NCI-H2171 (cell line): ENCODE results near the gene CAPN5.
"Not testable (repeated sequence)": the region's sequence is repeated elsewhere in the genome, so short reads cannot be mapped to it uniquely, and the experiment has no call there.

Source experiments
- DNase-seq: peaks from one replicate; lab custom pipeline; 2025; lab: John Stamatoyannopoulos, UW

The CAPN5 gene

DNA sequence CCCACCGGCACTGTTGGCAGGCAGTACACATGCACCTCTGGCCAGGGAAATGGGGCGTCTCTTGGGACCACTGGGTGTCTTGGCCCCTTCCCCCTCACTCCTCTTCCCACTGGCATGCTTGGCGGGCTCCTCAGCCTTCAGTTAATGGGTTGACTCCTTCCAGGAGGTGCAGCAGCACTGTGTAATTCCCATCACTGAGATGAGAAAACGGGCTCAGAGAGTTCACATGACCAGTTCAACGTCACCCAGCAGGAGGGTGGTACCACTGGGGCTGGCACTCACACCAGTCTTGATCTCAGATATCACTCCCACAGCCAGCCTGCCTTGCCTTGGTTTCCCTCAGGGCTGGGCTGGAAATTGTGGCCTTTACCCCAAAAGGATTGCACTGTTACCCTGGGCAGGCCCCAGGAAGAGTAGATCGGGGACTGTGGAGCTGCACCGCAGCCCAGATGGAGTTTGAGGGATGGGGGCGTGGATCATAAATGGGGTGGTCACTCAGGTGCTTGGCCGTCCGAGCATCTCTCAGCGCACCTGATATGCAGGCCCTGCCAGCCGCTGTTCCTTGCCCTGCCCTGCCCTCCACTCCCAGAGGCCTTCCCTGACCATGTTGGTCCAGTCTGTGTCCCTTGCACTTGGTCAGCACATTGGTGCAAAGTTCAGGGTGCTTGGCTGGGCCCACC lies 16.9 kb downstream of the CAPN5 start:
- DNase-seq, result no peak

DNA sequence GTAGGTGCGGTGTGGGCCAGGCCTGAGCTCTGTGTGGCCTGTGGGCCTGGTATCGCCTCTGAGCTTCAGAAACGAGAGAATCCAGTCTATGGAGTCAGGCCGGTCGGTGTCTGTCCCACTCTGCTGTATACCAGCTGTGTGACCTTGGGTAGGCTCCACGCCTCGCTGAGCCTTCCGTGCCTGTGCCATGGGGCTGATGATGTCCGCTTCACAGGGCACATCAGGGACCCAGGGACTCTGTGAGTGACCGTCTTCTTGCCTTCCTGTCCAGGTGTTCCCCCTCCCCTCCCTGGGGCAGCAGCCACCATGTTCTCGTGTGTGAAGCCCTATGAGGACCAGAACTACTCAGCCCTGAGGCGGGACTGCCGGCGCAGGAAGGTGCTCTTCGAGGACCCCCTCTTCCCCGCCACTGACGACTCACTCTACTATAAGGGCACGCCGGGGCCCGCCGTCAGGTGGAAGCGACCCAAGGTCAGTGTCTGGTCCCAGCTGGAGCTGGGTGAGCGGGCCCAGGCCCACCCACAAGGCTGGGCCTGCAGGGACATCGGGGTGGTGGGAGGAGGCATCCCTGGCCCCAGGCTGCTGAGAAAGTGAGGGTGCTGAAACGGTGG lies 17.9 kb downstream of the CAPN5 start:
- no peak for DNase-seq

DNA sequence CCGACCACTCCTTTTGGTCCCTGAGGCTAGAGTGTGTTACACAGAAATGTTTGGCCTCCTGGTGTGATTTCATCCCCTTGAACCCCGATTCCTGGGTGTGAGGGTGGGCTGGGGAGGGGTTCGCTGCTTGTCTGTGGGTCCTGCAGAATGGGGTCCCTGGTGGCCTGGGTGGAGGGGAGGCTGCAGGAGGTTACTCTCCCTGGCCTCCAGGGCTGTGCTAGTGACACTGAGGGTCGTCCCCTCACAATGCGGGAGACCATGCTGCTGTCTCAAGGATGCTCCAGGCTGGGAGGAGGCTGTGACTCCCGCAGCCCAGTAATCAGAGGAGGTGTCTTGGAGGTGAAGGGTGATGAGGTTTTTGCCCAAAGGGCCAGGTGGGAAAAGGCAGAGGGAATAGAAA lies 18.9 kb downstream of the CAPN5 start:
- DNase-seq, result no peak

- no peak for DNase-seq
Measured at GRCh38 chr11:77086521-77087472, 20.0 kb downstream of the CAPN5 start.

- no peak for DNase-seq
Measured at GRCh38 chr11:77087723-77088225, 21.0 kb downstream of the CAPN5 start.

GRCh38 chr11:77088236-77089003 lies 21.6 kb downstream of the CAPN5 start:
- DNase-seq, result no peak

GRCh38 chr11:77089004-77089545 lies 22.3 kb downstream of the CAPN5 start:
- DNase-seq, result no peak

DNA sequence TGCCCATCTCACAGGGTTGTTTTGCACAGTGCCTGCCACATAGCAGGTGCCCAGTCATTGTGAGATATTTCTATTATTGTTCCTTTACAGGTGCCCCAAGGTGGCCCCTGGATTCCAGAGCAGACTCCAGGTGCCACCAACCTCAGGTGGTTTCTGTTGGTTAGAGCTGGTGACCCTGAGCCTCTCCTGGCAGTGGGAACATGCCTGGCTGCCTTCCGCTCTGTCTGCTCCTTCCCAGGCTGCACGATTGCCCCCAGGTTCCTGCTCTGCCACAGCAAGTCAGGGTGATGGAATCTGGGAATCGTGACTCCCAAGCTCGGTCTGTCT lies 23.2 kb downstream of the CAPN5 start:
- no peak for DNase-seq

DNA sequence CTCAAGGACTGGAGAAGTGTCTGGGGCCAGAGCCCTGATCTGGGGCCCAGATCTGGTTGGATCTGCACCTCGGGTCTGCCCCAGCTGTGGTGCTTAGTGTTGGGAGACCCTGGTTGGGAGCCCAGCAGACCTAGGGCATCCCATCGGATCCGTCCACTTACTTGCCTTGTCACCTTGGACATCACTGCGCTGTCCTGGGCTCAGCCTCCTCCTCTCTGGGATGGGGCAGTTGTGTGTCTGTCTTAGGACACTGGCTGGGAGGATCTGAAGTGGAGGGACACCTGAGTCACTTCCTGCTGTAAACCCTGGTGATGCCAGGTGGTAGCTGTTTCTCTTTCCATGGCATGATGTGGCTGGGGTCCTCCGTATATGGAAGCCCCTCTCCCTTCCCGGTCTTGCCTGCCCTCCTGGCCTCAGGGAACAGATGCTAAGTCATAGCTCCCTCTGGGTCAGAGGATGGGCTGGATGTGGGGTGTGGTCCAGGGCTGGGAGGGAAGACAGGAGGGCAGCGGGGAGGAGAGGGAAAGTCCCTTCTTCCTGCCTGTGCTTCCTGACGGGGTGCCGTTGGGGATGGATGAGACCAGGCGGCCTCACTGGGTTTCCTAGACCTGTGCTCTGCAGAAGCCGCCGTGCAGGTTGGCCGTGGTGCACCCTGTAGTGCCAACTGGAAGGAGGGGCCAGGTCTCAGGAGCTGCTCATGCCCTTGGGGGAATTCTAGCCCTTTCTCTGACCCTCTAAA lies 23.8 kb downstream of the CAPN5 start:
- no peak for DNase-seq

GRCh38 chr11:77091146-77091940 lies 24.6 kb downstream of the CAPN5 start:
- DNase-seq, result peak; percentile 25

- no peak for DNase-seq
Measured at GRCh38 chr11:77092382-77092781, 25.6 kb downstream of the CAPN5 start.

- no peak for DNase-seq
Measured at GRCh38 chr11:77093056-77093891, 26.5 kb downstream of the CAPN5 start.

DNA sequence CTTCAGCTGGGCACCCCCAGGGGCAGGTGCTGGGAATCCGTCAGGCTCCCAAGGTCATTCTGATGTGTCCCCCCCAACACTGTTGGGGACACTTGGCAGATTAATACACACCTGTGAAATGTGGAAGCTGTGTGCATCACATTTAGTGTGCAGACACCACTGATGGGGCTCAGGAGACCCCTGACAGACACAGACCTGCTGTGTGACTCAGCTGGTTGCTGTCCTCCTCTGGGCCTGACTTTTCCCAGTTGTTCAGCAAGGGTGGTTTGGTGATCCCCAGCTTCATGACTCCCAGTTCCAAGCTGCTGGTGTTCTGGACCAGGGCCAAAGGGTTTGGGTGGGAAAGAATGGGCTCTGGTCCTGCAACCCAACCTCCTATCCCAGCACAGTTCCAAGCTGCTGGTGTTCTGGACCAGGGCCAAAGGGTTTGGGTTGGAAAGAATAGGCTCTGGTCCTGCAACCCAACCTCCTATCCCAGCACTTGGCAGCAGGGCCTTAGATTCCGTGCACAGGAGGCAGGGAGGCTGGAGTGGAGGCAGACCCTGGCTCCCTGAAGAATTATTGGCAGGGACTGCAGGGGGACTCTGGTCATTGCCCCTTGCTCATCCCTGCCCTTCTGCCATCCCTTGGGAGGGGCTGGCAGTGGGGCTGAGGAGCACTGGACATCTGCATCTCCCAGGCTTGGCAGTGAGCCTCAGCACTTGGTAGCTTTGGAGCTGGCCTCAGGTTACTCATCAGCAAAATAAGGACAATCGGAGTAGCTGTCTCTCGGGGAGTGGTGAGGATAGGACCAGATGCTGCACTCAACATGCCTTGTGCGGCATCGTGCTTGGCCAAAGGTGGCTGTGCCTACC lies 27.4 kb downstream of the CAPN5 start:
- no peak for DNase-seq

GRCh38 chr11:77094841-77095365 lies 28.1 kb downstream of the CAPN5 start:
- DNase-seq, result no peak

- no peak for DNase-seq
Measured at GRCh38 chr11:77095551-77096490, 29.1 kb downstream of the CAPN5 start.

GRCh38 chr11:77096591-77097019 lies 29.8 kb downstream of the CAPN5 start:
- DNase-seq, result no peak

DNA sequence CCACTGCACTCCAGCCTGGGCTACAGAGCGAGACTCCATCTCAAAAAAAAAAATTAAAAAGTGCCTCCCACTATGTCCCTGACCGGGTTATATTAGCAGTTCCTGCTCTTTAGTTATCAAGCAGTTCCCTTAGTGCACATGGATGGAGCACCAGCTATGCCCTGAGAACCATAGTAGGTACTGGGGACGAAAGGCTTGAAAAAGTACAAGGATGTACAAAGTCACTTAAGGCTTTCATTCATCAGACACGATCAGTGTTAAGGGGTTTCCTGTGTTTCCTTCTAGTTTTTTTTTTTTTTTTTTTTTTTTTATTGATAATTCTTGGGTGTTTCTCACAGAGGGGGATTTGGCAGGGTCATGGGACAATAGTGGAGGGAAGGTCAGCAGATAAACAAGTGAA lies 30.4 kb downstream of the CAPN5 start:
- not testable (repeated sequence) for DNase-seq
